Peyer's patch (tissue), 4 donors: ENCODE data around the gene HIPK3. TPM values are rescaled to one million over a fixed set of nuclear protein-coding genes. Genes with fewer than 3 reads are reported as not detected.

Source experiments
- DNase-seq, 3 donors: peaks; one replicate each; pipeline ENCODE4 v3.0.0-alpha.2; 2017 to 2019
- H3K27ac ChIP-seq, 4 donors: fragments of 200-600 bp; sonication (generic); one replicate each; pipeline ENCODE4 v1.5.1; 2016 to 2019
- H3K27me3 ChIP-seq, 2 donors: fragments of 200-600 bp; sonication (generic); one replicate each; pipeline ENCODE4 v1.5.1; 2019
- H3K36me3 ChIP-seq, 3 donors: fragments of 200-600 bp; sonication (generic); one replicate each; pipeline ENCODE4 v1.5.1; 2016 to 2019
- H3K4me1 ChIP-seq, 4 donors: fragments of 200-600 bp; sonication (generic); one replicate each; pipeline ENCODE4 v1.5.1; 2016 to 2019
- H3K4me3 ChIP-seq, 4 donors: fragments of 200-600 bp; sonication (generic); 1 replicate in 3 of 4; 2 replicates in 1 of 4; pipeline ENCODE4 v1.5.1; 2016 to 2019; ENCODE audit warnings: mild to moderate bottlenecking in 1 of 4
- H3K9me3 ChIP-seq, 4 donors: fragments of 200-600 bp; sonication (generic); one replicate each; pipeline ENCODE4 v1.5.1; 2016 to 2019; ENCODE audit warnings: mild to moderate bottlenecking in 1 of 4
- POLR2A ChIP-seq, 2 donors: fragments of 450-650 bp; IDR thresholded peaks; one replicate each; pipeline ENCODE4 v1.5.1; 2017; ENCODE audit warnings: antibody characterized with exemption in 2 of 2, mild to moderate bottlenecking in 2 of 2, moderate library complexity in 2 of 2
- total RNA-seq, 4 donors: library from RNA; depleted of rRNA; stranded (reverse); fragments of >200 nt; gene quantifications; one replicate each; pipeline ENCODE4 v1.1.0, GENCODE V29; 2016
- TF ChIP-seq, protein P1 (sequence below), 6 experiments: fragments of 450-650 bp in 4 of 6; fragments of 200-600 bp in 2 of 6; sonication (generic) in 1 of 6; IDR thresholded peaks; one replicate each; pipeline ENCODE4 v1.5.1; 2017 to 2019; ENCODE audit warnings: antibody characterized with exemption in 6 of 6, mild to moderate bottlenecking in 3 of 6, moderate library complexity in 1 of 6

HIPK3 gene
- total RNA-seq, 4 donors from 2014 or later = 87.8 to 123 (median 97.8) TPM

DNA sequence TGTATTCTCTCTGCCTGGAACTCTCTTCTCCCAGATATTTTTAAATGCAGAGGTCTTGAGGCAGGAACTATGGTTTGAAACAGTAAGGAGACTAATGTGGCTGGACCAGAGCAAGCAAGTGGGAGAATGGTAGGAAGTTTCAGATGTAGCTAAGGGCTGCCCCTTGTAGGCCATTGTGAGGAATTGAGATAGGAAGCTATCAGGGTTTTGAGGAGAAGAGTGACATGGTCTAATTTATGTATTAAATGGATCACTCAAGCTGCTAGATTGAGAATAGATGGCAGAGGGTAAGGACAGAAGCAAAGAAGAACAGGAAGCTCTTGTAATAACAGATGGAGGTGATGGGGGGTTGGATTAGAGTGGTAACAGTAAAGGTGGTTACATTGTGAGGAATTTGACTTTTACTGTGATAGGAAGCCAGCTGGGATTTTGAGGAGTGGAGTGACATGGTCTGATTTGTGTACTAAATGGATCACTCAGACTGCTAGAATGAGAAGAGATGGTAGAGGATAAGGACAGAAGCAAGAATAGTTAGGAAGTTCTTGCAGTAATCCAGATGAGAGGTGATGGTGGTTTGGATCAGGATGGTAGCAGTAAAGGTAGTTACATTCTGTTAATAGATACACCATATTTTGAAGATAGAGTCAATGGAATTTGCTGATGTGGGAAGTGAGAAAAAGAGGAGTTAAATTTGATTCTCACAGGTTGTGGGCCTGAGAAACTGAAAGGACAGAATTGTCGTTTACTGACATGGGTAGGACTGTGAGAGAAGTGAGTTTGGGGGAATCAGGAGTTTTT lies 63.0 kb downstream of the HIPK3 start:
- no peaks in the 10 kb centered on the region for H3K9me3 ChIP-seq
- peaks cover 0 to 44% (median 2%) of the 10 kb centered on the region in 4 donors for H3K4me1 ChIP-seq
- no peak overlapping the region for H3K4me3 ChIP-seq
- no peaks in the 10 kb centered on the region for H3K36me3 ChIP-seq
- H3K27ac ChIP-seq = peak overlapping the region in 3 of 4 donors; percentile 53 to 86 (median 63)
- H3K27me3 ChIP-seq = no peaks in the 10 kb centered on the region
- no peak for DNase-seq
- TF ChIP-seq POLR2A (IDR thresholded peaks at IDR 0.05) = no peak
- TF ChIP-seq, protein P1, sequence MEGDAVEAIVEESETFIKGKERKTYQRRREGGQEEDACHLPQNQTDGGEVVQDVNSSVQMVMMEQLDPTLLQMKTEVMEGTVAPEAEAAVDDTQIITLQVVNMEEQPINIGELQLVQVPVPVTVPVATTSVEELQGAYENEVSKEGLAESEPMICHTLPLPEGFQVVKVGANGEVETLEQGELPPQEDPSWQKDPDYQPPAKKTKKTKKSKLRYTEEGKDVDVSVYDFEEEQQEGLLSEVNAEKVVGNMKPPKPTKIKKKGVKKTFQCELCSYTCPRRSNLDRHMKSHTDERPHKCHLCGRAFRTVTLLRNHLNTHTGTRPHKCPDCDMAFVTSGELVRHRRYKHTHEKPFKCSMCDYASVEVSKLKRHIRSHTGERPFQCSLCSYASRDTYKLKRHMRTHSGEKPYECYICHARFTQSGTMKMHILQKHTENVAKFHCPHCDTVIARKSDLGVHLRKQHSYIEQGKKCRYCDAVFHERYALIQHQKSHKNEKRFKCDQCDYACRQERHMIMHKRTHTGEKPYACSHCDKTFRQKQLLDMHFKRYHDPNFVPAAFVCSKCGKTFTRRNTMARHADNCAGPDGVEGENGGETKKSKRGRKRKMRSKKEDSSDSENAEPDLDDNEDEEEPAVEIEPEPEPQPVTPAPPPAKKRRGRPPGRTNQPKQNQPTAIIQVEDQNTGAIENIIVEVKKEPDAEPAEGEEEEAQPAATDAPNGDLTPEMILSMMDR (IDR thresholded peaks at IDR 0.05) = no peak

DNA sequence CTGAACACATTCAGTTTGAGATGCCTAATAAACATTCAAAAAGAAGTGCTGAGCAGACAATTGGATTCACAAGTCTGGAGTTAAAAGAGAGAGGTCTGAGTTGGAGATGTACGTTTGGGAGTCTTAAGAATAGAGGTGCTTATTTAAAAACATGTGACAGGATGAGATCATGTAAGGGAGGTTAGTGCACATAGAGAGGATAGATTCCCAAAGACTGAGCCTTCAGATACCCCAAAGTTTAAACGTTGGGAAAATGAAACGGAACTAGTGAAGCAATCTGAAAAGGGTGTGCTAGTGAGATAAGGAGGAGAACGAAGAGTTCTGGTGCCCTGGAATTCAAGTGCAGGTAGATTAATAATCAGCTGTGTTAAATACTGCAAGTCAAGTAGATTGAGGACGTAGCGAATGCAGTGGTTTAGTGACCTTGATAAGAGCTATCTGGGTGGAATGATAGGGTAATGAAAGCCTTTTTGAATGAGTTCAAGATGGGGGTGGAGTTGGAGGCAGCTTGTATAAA lies 63.7 kb downstream of the HIPK3 start:
- no peak for TF ChIP-seq POLR2A (IDR thresholded peaks at IDR 0.05)
- TF ChIP-seq, protein P1 (IDR thresholded peaks at IDR 0.05) = no peak
- H3K27ac ChIP-seq = peak overlapping the region in 3 of 4 donors; percentile 53 to 86 (median 63)
- H3K9me3 ChIP-seq = no peaks in the 10 kb centered on the region
- H3K27me3 ChIP-seq = no peaks in the 10 kb centered on the region
- DNase-seq = no peak
- no peak overlapping the region for H3K4me3 ChIP-seq
- H3K36me3 ChIP-seq = no peaks in the 10 kb centered on the region
- peaks cover 0 to 38% (median 2%) of the 10 kb centered on the region in 4 donors for H3K4me1 ChIP-seq

DNA sequence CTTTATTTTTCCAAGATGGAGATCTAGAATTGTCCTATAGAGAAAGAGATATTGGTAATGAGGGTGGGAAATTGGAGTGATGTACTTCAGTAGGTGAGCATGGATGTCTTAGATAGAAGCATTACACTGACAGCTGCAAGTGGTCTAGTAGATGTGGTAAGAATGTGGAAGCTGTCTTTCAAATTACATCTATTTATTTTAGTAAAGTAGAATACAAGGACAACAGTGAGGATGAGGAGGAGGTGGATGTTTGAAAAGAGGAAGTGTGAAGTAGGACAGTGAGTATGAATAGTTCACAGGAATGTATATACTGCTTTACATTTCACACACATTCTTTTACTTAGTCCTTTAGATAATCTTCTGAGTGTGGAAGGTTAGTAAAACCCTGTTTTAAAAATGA lies 64.2 kb downstream of the HIPK3 start:
- Histone ChIP-seq H3K27ac (peak overlapping the region in 3 of 4 donors; percentile 53 to 86 (median 63)), H3K4me3 (no peak overlapping the region), H3K27me3 (no peaks in the 10 kb centered on the region), H3K9me3 (no peaks in the 10 kb centered on the region), H3K4me1 (peaks cover 0 to 38% (median 2%) of the 10 kb centered on the region in 4 donors), H3K36me3 (no peaks in the 10 kb centered on the region)
- no peak for TF ChIP-seq POLR2A (IDR thresholded peaks at IDR 0.05)
- TF ChIP-seq, protein P1 (IDR thresholded peaks at IDR 0.05) = no peak
- no peak for DNase-seq

DNA sequence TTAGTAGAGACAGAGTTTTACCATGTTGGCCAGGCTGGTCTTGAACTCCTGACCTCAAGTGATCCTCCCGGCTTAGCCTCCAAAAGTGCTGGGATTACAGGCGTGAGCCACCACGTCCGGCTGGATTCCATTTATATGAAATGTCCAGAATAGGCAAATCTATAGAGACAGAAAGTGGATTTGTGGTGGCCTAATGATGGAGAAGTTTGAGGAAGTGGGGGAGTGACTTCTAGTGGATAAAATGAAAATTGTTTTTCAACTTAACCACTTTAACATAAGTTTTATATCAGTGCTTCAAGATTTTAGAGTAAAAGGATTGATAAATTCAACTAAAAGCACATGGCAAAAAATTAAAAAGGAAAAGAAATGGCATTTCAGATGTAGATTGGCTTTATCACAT lies 66.2 kb downstream of the HIPK3 start:
- Histone ChIP-seq H3K9me3 (no peaks in the 10 kb centered on the region), H3K4me3 (no peak overlapping the region), H3K4me1 (peaks cover 0 to 38% (median 2%) of the 10 kb centered on the region in 4 donors), H3K27ac (no peak overlapping the region), H3K27me3 (no peaks in the 10 kb centered on the region), H3K36me3 (no peaks in the 10 kb centered on the region)
- TF ChIP-seq POLR2A (IDR thresholded peaks at IDR 0.05) = no peak
- TF ChIP-seq, protein P1 (IDR thresholded peaks at IDR 0.05) = peak in 1 of 6 experiments; percentile 7
- no peak for DNase-seq

DNA sequence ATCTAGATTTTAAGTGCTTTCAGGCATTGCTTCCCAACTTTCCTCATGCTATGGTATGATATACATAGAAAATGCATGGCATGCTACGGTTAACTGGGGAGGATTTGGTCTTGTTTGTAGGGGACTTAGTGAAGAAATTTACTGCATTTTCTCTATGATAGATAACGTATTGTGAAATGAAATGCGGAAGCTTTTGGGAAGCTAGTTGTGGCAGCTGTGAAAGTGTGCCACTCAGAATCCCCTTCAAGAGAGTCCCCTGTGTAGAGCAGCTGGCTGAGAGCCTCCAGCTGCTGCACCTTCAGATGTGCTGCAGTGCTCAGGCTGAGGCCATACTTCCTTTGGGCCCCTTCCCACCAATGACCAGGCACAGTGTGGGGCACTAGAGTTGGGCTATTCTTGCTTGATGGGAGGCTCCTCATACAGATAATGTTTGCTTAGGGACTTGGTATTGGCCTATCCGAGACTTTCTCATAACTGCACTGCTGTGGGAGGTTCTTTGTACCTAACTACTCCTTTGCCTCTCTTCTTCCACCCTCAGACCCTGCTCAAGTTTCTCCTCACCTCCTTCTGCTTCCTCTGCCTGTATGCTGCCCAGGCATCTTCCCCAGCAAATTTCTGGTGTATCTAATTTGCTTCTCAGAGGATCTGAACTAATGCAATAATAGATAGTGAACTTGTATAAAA lies 67.3 kb downstream of the HIPK3 start:
- no peaks in the 10 kb centered on the region for H3K9me3 ChIP-seq
- peaks cover 0 to 37% (median 2%) of the 10 kb centered on the region in 4 donors for H3K4me1 ChIP-seq
- TF ChIP-seq POLR2A (IDR thresholded peaks at IDR 0.05) = no peak
- TF ChIP-seq, protein P1 (IDR thresholded peaks at IDR 0.05) = no peak
- no peaks in the 10 kb centered on the region for H3K27me3 ChIP-seq
- no peak for DNase-seq
- no peaks in the 10 kb centered on the region for H3K36me3 ChIP-seq
- no peak overlapping the region for H3K4me3 ChIP-seq
- H3K27ac ChIP-seq = no peak overlapping the region
